ENCODE measurements around the gene ECHDC3.

GRCh38 chr10:11763501-11763861, 21.3 kb downstream of the ECHDC3 start:
- TF ChIP-seq CTCF (IDR thresholded peaks at IDR 0.05) (no peak), POLR2A (IDR thresholded peaks at IDR 0.05) (no peak)

All from lower leg skin (tissue), 3 donors.